ENCODE data around the gene POU3F2.
A peak's percentile ranks its signal among the peaks of the same experiment; 100 is the strongest.

Gene POU3F2

GRCh38 chr6:98831057-98831958 lies 3.1 kb upstream of the POU3F2 start:
- DNase-seq (ENCODE audit: low read depth in 2 of 2): no peak
- no peak for TF ChIP-seq CTCF (IDR thresholded peaks at IDR 0.05; ENCODE audit: low read depth, low read length)

GRCh38 chr6:98831959-98832283 lies 2.5 kb upstream of the POU3F2 start:
- TF ChIP-seq CTCF (IDR thresholded peaks at IDR 0.05; ENCODE audit: low read depth, low read length): no peak
- no peak for DNase-seq (ENCODE audit: low read depth in 2 of 2)
- H3K4me3 ChIP-seq (replicated peaks in 1 of 2; ENCODE audit: low read depth in 2 of 2, low read length in 2 of 2): no peak overlapping the region

More at GRCh38 chr6:98831057-98831958, 3.1 kb upstream of the POU3F2 start:
- H3K4me3 ChIP-seq (replicated peaks in 1 of 2; ENCODE audit: low read depth in 2 of 2, low read length in 2 of 2): no peak overlapping the region

- no peak for TF ChIP-seq CTCF (IDR thresholded peaks at IDR 0.05; ENCODE audit: low read depth, low read length)
- peak; percentile 38 to 89 for DNase-seq (ENCODE audit: low read depth in 2 of 2)
- peak overlapping the region; percentile 17 to 43 for H3K4me3 ChIP-seq (replicated peaks in 1 of 2; ENCODE audit: low read depth in 2 of 2, low read length in 2 of 2)
These were observed 1.9 kb upstream of the POU3F2 start for GRCh38 chr6:98832284-98833056.

GRCh38 chr6:98833057-98833306 lies 1.4 kb upstream of the POU3F2 start:
- DNase-seq (ENCODE audit: low read depth in 2 of 2): no peak
- peak overlapping the region; percentile 28 to 45 for H3K4me3 ChIP-seq (replicated peaks in 1 of 2; ENCODE audit: low read depth in 2 of 2, low read length in 2 of 2)
- no peak for TF ChIP-seq CTCF (IDR thresholded peaks at IDR 0.05; ENCODE audit: low read depth, low read length)

- H3K4me3 ChIP-seq (replicated peaks in 1 of 2; ENCODE audit: low read depth in 2 of 2, low read length in 2 of 2): peak overlapping the region; percentile 45 to 51
- DNase-seq (ENCODE audit: low read depth in 2 of 2): peak; percentile 23 to 45
- TF ChIP-seq CTCF (IDR thresholded peaks at IDR 0.05; ENCODE audit: low read depth, low read length): no peak
These were observed 891 bp upstream of the POU3F2 start for GRCh38 chr6:98833307-98834059.

- TF ChIP-seq CTCF (IDR thresholded peaks at IDR 0.05; ENCODE audit: low read depth, low read length): no peak
- no peak overlapping the region for H3K4me3 ChIP-seq (replicated peaks in 1 of 2; ENCODE audit: low read depth in 2 of 2, low read length in 2 of 2)
- no peak for DNase-seq (ENCODE audit: low read depth in 2 of 2)
These were observed 1.0 kb downstream of the POU3F2 start for GRCh38 chr6:98835149-98836024.

Measured in cardiac fibroblast (primary cell).